ENCODE results near the gene SLC38A11.
"Not testable (repeated sequence)": the region's sequence is repeated elsewhere in the genome, so short reads cannot be mapped to it uniquely, and the experiment has no call there.

The SLC38A11 gene

DNA sequence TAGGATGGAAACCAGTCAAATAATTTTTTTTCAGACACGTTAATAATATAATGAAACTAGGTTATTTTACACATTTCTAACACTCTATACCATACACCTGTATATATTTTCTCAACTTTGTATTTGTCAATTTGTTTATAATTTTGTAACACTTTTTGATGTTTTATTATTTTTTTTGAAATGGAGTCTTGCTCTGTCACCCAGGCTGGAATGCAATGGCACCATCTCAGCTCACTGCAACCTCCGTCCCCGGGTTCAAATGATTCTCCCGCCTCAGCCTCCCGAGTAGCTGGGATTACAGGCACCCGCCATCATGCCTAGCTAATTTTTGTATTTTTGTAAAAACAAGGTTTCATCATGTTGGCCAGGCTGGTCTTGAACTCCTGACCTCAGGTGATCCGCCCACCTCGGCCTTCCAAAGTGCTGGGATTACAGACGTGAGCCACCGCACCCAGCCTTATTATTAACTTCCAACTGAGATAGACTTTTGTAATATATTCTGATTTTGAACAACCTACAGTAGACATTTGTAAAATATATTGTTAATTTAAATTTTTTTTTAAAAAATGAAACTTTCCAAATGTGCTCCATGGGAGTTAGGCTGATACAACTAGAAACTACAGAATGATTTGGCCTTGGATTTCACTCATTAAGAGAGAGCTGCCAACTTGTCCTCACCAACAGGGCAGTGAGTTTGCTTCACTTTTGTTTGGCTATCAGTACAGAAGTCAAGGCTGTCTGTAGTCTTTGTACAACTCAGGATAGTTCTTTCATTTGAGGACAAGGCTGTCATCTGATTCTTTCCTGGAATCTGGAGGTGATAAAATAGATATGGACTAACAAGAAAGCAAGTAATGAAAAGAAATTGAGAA lies 79.8 kb downstream of the SLC38A11 start:
- no peak for DNase-seq

DNA sequence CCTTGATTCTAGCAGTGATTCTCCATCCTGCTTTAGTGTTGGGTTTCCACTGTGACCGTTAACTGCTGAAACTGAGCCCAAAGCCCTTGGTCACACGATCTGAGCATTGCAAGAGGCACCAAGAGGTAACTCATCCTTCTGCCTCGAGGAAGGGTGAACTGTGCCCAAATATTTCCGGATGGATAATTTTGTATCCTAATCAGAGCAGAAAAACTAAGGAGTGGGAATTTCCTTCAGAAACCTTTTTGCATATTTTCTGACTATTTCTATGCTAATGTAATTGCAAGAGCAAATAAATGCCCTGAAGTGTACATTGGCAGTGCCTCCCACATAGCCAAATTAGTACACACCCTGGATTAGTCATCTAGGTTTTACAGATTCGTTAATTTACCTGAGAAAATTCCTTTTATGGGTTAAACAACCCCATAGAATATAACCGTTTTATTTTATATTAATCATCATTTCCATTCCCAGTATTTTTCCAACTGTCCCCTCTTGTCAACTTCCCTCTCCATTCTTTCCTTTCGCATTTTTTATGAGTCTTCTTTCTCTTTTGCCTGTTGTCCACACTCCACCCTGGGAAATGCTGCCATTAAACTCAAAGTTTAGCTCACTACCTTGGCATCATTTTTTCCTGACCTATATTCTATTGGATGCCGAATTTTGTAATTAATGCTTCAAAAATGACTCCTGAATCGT lies 82.0 kb downstream of the SLC38A11 start:
- DNase-seq = no peak

DNA sequence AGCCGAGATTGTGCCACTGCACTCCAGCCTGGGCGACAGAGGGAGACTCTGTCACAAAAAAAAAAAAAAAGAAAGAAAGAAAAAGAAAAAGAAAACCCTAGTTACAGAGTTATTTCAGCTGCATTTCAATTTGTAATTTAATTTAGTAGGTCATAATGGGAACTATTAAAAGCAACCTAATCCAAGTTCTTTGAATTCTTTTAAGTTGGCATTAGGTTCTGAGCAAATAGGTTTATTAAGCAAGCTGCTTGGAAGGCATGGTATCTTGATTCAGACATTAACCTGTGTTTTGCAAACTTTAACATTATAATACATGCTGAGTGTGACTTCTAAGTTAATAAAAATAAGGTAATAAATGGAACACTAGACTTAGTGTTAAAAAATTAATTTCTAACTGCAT lies 83.9 kb downstream of the SLC38A11 start:
- DNase-seq = no peak

DNA sequence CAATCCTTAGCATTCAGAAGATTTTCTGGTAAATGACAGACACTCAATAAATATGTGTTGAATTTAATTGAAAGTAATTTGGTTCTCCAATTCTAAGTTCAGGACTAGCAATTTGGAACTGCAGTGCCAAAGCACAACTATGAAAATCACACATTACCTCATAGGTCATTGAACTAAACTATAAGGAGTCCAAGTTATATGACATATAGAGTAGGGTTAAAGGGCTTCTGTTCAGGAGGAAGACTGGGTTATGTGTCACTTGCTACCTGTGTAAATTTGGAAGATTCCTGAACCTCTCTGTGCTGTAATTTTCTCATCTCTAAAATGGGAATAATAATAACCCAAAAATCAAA lies 85.9 kb downstream of the SLC38A11 start:
- no peak for DNase-seq

DNA sequence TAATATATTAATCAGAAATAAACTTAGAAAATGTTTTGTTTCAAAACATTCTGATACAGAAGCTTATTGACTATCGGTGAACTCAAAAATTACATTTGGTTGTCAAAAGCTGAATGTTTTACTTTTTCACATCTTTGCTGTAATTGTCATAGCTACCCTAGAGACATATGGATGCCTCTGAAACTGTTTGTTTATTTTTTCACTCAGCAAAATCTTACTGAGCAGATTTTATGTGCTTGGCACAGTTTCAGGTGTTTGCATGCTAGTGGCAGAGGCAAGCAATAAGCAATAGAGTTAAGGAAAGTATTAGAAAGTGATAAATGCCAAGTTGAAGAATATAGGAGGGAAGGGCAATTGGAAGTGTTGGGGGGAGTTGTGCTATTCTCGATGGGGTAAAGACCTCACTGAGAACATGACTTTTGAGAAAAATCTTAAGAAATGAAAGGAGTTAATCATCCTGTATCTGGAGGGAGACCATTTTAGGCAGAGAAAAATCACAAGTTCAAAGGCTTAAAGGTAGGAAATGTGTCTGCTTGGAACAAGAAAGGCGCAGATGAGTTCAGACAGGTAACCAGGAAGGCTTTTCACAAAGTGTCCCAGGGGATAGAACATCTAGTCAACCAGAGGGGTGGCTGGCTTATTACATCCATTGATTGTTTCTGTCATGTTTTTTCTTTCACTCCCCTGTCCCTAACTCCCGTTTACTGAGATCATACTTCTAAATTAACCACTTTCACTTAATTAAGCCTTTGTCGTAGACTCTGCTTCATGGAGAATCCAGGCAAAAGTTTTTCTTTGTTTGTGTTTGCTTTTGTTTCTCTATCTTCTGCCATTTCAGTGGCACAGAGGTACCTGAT lies 86.5 kb downstream of the SLC38A11 start:
- DNase-seq = no peak

DNA sequence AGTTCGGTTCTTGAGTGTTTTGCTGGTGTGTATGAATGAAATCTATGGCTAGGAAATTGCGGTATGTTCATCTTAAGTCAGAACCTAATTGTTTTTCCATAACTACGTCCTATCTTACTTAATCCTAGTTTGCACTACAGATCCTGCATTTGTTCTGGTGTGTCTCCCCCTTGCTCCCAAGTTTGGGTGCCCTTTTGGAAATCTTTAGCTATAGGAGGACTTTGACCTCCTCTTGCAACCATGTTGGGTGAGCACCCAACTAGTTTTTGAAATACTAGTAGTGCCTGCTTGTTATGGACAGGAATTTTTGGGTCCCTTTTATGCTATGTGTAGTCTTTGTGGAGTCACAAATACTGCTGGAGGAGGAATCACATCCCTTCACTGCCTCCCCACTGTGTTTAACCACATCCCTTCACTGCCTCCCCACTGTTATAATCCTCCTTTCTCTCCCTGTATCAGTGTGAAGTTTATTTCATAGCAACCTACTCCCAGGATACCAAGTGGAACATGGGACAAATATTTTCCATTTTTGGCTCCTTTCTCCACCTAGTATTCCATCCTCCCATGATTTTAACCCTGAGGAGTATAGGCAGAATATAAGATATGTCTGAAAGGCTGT lies 87.4 kb downstream of the SLC38A11 start:
- no peak for DNase-seq

DNA sequence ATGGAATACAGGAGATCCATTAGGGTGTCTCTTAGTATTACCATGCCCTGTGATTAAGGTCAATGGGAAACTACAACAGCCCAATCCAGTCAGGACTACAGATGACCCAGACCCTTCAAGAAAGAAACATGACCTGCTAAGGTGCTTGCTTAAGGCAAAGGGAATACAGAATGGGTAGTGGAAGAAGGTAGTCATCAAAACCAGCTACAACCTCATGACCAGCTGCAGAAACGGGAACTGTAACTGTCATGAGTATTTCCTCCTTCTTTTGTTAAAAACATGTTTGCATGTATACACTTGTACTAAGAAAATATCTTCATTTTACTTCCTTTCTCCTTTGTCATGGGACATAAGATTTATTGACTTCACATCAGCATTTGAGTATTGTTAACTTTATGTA lies 88.9 kb downstream of the SLC38A11 start:
- not testable (repeated sequence) for DNase-seq

DNA sequence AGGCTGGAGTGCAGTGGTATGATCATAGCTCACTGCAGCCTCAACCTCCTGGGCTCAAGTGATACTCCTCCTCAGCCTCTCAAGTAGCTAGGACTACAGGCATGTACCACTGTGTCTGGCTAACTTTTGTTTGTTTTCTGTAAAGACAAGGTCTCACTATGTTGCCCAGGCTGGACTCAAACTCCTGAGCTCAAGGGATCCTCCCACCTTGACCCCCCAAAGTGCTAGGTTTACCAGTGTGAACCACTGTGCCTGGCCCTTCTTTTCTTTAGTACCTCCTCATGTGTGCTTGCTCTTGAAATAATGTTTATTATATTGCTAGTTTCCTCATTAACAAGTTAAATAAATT lies 94.7 kb downstream of the SLC38A11 start:
- DNase-seq = no peak

DNA sequence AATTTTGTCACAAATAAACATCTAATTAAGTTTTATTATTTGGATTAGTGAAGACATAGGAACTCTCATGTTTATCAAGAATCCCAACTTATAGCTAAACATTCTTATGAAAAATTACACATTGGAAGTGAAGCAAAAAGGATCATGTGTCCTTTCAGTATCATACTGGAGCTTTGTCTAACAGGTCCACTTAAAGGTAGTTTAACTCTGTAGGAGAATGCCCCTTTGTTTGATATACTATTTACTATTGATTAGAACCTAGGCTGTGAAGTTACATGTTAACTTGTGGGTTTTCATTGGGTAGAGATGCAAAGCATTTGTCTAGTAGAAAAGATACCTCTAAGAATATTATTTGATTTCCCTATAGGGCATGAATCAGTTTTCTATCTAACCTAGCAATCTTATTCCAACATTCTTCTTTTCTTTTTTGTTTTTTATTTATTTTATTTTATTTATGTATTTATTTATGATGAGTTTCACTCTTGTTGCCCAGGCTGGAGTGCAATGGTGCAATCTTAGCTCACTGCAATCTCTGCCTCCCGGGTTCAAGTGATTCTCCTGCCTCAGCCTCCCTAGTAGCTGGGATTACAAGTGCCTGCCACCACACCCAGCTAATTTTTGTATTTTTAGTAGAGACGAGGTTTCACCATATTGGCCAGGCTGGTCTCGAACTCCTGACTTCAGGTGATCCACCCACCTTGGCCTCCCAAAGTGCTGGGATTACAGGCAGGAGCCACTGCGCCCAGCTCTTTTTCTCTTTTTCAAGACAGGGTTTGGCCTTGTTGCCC lies 95.2 kb downstream of the SLC38A11 start:
- not testable (repeated sequence) for DNase-seq

DNA sequence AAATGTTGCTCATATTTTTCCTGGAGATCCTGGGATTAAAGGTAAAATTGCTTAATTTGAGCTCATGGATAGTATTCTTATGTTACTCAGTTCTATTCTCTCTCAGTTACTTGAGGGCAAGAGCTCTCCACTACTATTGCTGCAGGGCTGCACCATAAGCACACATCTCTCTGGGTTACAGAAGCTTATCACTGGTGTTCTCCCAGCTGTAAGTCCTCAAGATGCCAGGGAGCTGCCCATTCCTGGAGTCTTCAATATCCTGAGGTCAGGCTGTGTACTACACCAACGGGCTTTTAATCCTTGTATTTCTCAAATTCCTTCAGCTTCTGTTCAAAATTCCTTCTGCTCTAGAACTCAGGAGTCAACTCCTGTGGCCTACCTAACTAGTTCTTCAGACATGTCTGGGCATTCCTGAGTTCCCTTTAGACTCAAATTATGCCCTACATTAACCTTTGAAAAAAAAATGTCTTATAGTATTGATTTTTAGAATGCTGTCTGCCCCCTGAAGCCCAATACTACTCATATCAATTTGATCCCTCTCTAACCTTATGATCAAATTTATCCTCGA lies 96.0 kb downstream of the SLC38A11 start:
- no peak for DNase-seq

DNA sequence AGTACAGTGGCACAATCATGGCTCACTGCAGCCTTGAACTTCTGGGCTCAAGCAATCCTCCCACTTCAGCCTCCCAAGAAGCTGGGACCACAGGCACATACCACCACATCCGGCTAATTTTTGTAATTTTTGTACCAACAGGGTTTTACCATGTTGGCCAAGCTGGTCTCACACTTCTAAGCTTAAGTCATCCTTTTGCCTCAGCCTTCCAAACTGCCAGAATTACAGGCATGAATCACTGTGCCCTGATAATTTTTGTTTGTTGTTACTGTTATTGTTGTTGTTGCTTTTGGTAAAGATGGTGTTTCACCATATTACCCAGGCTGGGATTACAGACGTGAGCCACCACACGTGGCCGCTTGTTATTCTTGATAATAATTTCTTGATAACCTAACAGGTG lies 103.2 kb downstream of the SLC38A11 start:
- DNase-seq = no peak

DNA sequence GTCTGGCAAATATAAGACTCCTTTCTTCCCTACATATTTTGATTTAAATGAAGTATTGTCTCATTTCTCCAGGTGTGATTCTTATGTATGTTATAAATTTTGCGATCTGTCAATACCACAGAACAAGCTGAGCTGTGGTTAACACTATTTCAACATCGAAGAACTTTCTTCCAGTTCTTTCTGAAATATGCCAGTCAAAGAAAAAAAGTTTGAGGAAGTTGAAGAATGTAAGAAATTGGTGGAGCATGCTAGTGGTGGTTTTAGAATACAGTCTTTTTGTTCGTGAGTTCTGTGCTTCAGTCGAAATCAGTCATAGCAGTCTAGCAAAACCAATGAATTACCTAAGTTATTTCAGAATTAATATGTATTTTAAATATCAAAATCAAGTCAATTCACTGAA lies 105.1 kb downstream of the SLC38A11 start:
- DNase-seq = no peak

DNA sequence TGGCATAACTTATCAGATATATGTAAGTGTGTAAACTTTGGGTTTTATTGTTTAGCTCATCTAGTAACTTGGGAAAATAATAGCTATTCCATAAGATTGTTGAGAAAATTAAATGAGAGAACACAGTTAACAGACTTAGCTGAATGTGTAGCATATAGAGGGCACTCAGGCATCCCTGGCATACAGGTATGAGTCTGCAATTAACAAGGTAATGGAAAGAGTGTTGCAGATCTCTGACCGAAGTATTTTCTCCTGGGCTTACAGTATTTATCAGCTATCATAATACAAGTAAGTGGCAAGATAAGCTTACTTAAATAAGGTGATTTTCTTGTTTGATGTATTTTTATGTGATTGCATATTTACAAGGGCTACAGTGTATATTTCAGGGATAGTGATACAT lies 105.8 kb downstream of the SLC38A11 start:
- DNase-seq = no peak

DNA sequence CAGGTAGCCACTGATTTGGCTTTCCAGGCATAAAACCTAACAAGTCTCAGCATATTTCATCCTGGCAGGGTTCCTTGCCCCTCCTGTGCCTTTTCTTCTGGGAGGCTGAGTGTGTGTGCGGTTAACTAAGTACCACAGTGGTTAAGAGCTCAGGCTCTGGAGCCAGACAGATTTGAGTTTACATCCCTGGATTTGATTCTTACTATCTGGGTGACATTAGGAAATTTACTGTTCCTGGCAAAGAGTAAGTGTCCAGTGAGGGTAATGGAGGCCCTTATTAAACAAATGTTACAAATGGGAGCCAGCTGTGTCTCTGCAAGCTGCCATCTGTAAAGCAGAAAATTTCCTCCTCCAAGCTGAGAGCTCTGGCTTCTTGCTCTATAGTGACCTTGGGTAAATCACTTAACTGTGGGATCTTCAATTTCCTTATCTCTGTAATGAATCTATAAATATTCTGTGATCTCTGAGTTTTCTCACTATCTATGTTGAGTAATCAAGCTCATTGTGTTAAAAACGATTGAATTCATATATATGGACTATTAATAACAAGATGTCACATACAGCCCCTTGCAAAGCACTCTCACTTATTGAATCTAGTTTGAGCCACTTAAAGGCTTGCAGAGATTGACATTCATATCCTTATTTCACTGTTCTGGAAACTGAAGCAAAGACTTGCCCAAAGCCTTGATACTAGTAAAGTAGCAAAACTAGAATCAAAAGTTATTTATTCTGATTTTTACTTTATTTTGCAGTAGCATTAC lies 107.2 kb downstream of the SLC38A11 start:
- DNase-seq = no peak

DNA sequence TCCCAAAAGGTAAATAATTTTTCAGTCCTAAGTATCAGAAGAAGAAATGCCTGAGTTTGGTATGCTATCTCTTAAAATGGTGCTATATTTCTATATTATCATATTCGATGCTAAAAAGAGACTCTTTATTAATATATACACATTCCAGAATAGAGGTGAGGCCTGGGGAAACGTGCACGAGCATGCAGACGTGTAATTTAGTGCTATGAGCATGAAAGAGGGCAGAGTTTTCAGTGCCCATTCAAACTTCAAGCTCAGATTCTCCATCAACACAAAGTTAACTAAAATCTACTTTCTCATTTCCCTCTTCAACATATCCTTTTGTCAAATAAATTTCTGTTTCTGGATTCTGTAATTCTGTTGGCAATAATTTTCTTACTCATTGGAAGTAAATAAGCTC lies 108.0 kb downstream of the SLC38A11 start:
- no peak for DNase-seq

DNA sequence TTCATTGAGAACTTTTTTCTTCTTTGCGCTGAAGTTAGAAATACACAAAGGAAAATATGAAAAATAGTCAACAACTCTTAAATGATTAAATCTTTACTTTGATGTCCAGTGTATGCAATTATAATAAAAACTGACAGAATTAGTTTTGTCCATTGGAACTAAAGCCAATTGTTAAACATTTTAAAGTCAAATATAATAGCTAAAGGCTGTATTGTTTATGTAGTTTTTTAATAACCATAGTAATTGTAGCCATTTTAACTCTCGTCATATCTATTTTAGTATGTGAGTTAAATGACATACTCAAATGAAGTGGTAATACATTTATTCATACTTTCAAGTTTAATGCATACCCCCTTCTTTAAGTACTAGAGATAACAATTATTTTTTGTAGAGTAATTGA lies 109.0 kb downstream of the SLC38A11 start:
- no peak for DNase-seq
